SK-N-SH (cell line): ENCODE data around the gene WDR82. TPM values are rescaled to one million over a fixed set of nuclear protein-coding genes. Genes with fewer than 3 reads are reported as not detected.

ENCODE experiments used
- CTCF ChIA-PET: fragments of 300-600, 350-600 bp; formaldehyde crosslinking; extraction: SDS; loops from one replicate; lab custom pipeline; 2021; lab: Yijun Ruan, JAX
- POLR2A ChIA-PET: fragments of 350-600 bp; sonication (Branson Sonifier 250); formaldehyde crosslinking; extraction: SDS; loops from one replicate; lab custom pipeline; 2020; ENCODE audit warnings: antibody characterized with exemption, inconsistent platforms; lab: Yijun Ruan, JAX
- DNase-seq: peaks from one replicate; pipeline ENCODE4 v3.0.0; 2012
- H2AFZ ChIP-seq: fragments of 200-600 bp; sonication (generic); 2 replicates; pipeline ENCODE4 v1.8.1; 2016; ENCODE audit warnings: antibody characterized with exemption, mild to moderate bottlenecking, low read depth
- H3F3A ChIP-seq: fragments of 200-600 bp; sonication (generic); replicated peaks from 2 replicates; pipeline ENCODE3; 2016; ENCODE audit warnings: antibody characterized with exemption, mild to moderate bottlenecking; ENCODE audit not compliant: insufficient read depth
- H3K27ac ChIP-seq, 2 experiments: fragments of 200-500 bp in 1 of 2; fragments of 200-600 bp in 1 of 2; sonication (Bioruptor generic) in 1 of 2; sonication (generic), shearing (Covaris generic) in 1 of 2; 2 replicates each; pipeline versions ENCODE4 v1.5.1 to v1.6.1; 2014 to 2016; ENCODE audit warnings: low read depth in 2 of 2, inconsistent platforms in 1 of 2, low read length in 1 of 2, mild to moderate bottlenecking in 1 of 2, mixed read lengths in 1 of 2
- H3K27me3 ChIP-seq: fragments of 200-600 bp; sonication (generic), shearing (Covaris generic); 2 replicates; pipeline ENCODE4 v1.6.1; 2016; ENCODE audit warnings: mixed run types; ENCODE audit not compliant: insufficient read depth
- H3K36me3 ChIP-seq, 2 experiments: fragments of 200-500 bp in 1 of 2; fragments of 200-600 bp in 1 of 2; sonication (Bioruptor generic) in 1 of 2; sonication (generic) in 1 of 2; replicated peaks in 1 of 2; 2 replicates each; pipeline versions ENCODE3 to v1.5.1; 2014 to 2016; ENCODE audit warnings: low read length in 1 of 2, mild to moderate bottlenecking in 1 of 2; ENCODE audit not compliant: insufficient read depth in 2 of 2, control insufficient read depth in 1 of 2
- H3K4me1 ChIP-seq, 2 experiments: fragments of 200-500 bp in 1 of 2; fragments of 200-600 bp in 1 of 2; sonication (Bioruptor generic) in 1 of 2; sonication (generic), shearing (Covaris generic) in 1 of 2; 2 replicates each; pipeline versions ENCODE4 v1.5.1 to v1.6.1; 2014 to 2016; ENCODE audit warnings: low read depth in 1 of 2, low read length in 1 of 2, mixed run types in 1 of 2; ENCODE audit not compliant: insufficient read depth in 2 of 2, control insufficient read depth in 1 of 2
- H3K4me2 ChIP-seq: fragments of 200-600 bp; sonication (generic), shearing (Covaris generic); 2 replicates; pipeline ENCODE4 v1.6.1; 2017; ENCODE audit warnings: mixed run types
- H3K4me3 ChIP-seq, 2 experiments: fragments of 200-500 bp in 1 of 2; fragments of 200-600 bp in 1 of 2; sonication (Bioruptor generic) in 1 of 2; sonication (generic), shearing (Covaris generic) in 1 of 2; 2 replicates each; pipeline versions ENCODE4 v1.5.1 to v1.8.1; 2014 to 2016; ENCODE audit warnings: low read depth in 2 of 2, inconsistent platforms in 1 of 2, low read length in 1 of 2, mild to moderate bottlenecking in 1 of 2, mixed read lengths in 1 of 2, moderate library complexity in 1 of 2
- H3K79me2 ChIP-seq: fragments of 200-600 bp; sonication (generic); 2 replicates; pipeline ENCODE4 v1.8.1; 2017; ENCODE audit warnings: mild to moderate bottlenecking; ENCODE audit not compliant: insufficient read depth
- H3K9ac ChIP-seq: fragments of 200-600 bp; sonication (generic); 2 replicates; pipeline ENCODE4 v1.6.1; 2017; ENCODE audit warnings: mixed run types
- H3K9me2 ChIP-seq: fragments of 200-600 bp; sonication (generic); 2 replicates; pipeline ENCODE4 v1.6.1; 2017; ENCODE audit warnings: mixed run types
- H3K9me3 ChIP-seq: fragments of 200-600 bp; sonication (generic); 2 replicates; pipeline ENCODE4 v1.6.1; 2017; ENCODE audit warnings: mixed run types, mild to moderate bottlenecking, moderate library complexity
- H4K20me1 ChIP-seq: fragments of 200-600 bp; sonication (generic); 2 replicates; pipeline ENCODE4 v1.6.1; 2017; ENCODE audit warnings: mild to moderate bottlenecking, mixed run types; ENCODE audit not compliant: insufficient read depth
- CTCF ChIP-seq: fragments of 200-600 bp; sonication (generic); IDR thresholded peaks from 2 replicates; pipeline ENCODE4 v1.6.1; 2017; ENCODE audit warnings: antibody characterized with exemption, mild to moderate bottlenecking, moderate library complexity
- FOSL2 ChIP-seq: IDR thresholded peaks from 2 replicates; pipeline ENCODE4 v1.4.0; 2012; ENCODE audit warnings: low read depth, mild to moderate bottlenecking, moderate library complexity, borderline replicate concordance
- FOXJ3 ChIP-seq: sonication (generic); formaldehyde crosslinking; IDR thresholded peaks from 2 replicates; pipeline ENCODE4 v1.5.1; 2020; ENCODE audit warnings: mild to moderate bottlenecking, missing genetic modification reagents
- FOXM1 ChIP-seq: IDR thresholded peaks from 2 replicates; pipeline ENCODE4 v1.4.0; 2012; ENCODE audit warnings: low read depth, mild to moderate bottlenecking
- GABPA ChIP-seq: IDR thresholded peaks from 2 replicates; pipeline ENCODE4 v1.4.0; 2012; ENCODE audit warnings: low read depth, mild to moderate bottlenecking
- JUND ChIP-seq: IDR thresholded peaks from 2 replicates; pipeline ENCODE4 v1.4.0; 2012
- MEF2A ChIP-seq: IDR thresholded peaks from 2 replicates; pipeline ENCODE4 v1.4.0; 2012; ENCODE audit warnings: low read depth, borderline replicate concordance
- MXI1 ChIP-seq: IDR thresholded peaks from 2 replicates; pipeline ENCODE4 v1.6.1; 2012; ENCODE audit warnings: mild to moderate bottlenecking, low read depth, low read length, improper control_type of control experiment
- REST ChIP-seq: IDR thresholded peaks from 2 replicates; pipeline ENCODE4 v1.6.1; 2012; ENCODE audit warnings: mild to moderate bottlenecking, low read depth, low read length, moderate library complexity
- RXRA ChIP-seq: IDR thresholded peaks from 2 replicates; pipeline ENCODE4 v1.4.0; 2012; ENCODE audit warnings: low read depth, mild to moderate bottlenecking, borderline replicate concordance
- SMC3 ChIP-seq: IDR thresholded peaks from 2 replicates; pipeline ENCODE4 v1.6.1; 2012; ENCODE audit warnings: low read depth, low read length, improper control_type of control experiment
- TEAD4 ChIP-seq: IDR thresholded peaks from 2 replicates; pipeline ENCODE4 v1.4.0; 2012; ENCODE audit warnings: mild to moderate bottlenecking, borderline replicate concordance; ENCODE audit not compliant: insufficient read depth
- YY1 ChIP-seq: IDR thresholded peaks from 2 replicates; pipeline ENCODE4 v1.4.0; 2012; ENCODE audit warnings: low read depth, mild to moderate bottlenecking
- ZBTB33 ChIP-seq: IDR thresholded peaks from 2 replicates; pipeline ENCODE4 v1.4.0; 2012; ENCODE audit warnings: low read depth, borderline replicate concordance
- WGBS: methylation state at CpG from one replicate; pipeline ENCODE4 v1.1.6; 2017; ENCODE audit warnings: low lambda C conversion rate; 5-methylcytosine and 5-hydroxymethylcytosine counted together
- polyA plus RNA-seq, 3 experiments: library from polyadenylated mRNA; depleted of rRNA; stranded (reverse); fragments of >200 nt; gene quantifications; 2 replicates each; pipeline ENCODE4 v1.2.3, GENCODE V29; 2012

Gene WDR82
- polyA plus RNA-seq, 1 of the 3 experiments (the other 2 are of a cell fraction), result 41.2 TPM

- Histone ChIP-seq H3K9me3 (no peaks in the 10 kb centered on the region), H3K27ac (no peak overlapping the region), H2AFZ (no peak overlapping the region), H3K9ac (no peak overlapping the region), H3K4me1 (peaks cover under 1% of the 10 kb centered on the region in 2 experiments; a peak in 2 of 4 replicates), H3F3A (no peaks in the 10 kb centered on the region), H4K20me1 (no peaks in the 10 kb centered on the region), H3K36me3 (peaks cover 71 to 76% of the 10 kb centered on the region in 2 experiments), H3K27me3 (no peaks in the 10 kb centered on the region), H3K79me2 (no peaks in the 10 kb centered on the region), H3K9me2 (no peaks in the 10 kb centered on the region), H3K4me3 (no peak overlapping the region), H3K4me2 (no peak overlapping the region)
- no peak for TF ChIP-seq REST
- no peak for TF ChIP-seq JUND
- TF ChIP-seq FOSL2, result no peak
- no peak for TF ChIP-seq GABPA
- no peak for TF ChIP-seq MXI1
- no peak for TF ChIP-seq RXRA
- TF ChIP-seq CTCF, result no peak
- TF ChIP-seq MEF2A, result no peak
- no peak for TF ChIP-seq TEAD4
- no peak for TF ChIP-seq YY1
- TF ChIP-seq FOXJ3 (CRISPR knock-in tag), result no peak
- 93% methylated on average over 3 of the region's 18 CpGs for WGBS
- CTCF ChIA-PET, result interaction anchor here (1.0 to 16.1 kb wide), 3 partner anchors 8 to 67 kb away, joined by 4 to 257 read pairs (median 44); partner anchors contain the start of gene TWF2
- POLR2A ChIA-PET, result no interaction called here
- no peak for DNase-seq
Measured at GRCh38 chr3:52211268-52211891, 67.1 kb downstream of the WDR82 start.

- Histone ChIP-seq H3K9ac (no peak overlapping the region), H3K4me2 (no peak overlapping the region), H3K27ac (no peak overlapping the region), H3K4me3 (no peak overlapping the region), H3F3A (no peaks in the 10 kb centered on the region), H4K20me1 (no peaks in the 10 kb centered on the region), H3K79me2 (no peaks in the 10 kb centered on the region), H3K36me3 (peaks cover 75 to 84% of the 10 kb centered on the region in 2 experiments), H3K9me2 (no peaks in the 10 kb centered on the region), H2AFZ (no peak overlapping the region), H3K9me3 (no peaks in the 10 kb centered on the region), H3K4me1 (no peaks in the 10 kb centered on the region), H3K27me3 (no peaks in the 10 kb centered on the region)
- ChIA-PET CTCF (interaction anchor here (0.9 to 4.9 kb wide), 5 partner anchors 9 to 237 kb away, joined by 3 to 44 read pairs (median 6); no protein-coding TSS in a partner anchor), POLR2A (no interaction called here)
- no peak for DNase-seq
- TF ChIP-seq SMC3 (no peak), ZBTB33 (no peak), FOXJ3 (CRISPR knock-in tag) (no peak), FOXM1 (no peak), FOSL2 (no peak)
- 88% methylated on average over 6 of the region's 6 CpGs for WGBS
Measured at GRCh38 chr3:52210550-52211046, 67.9 kb downstream of the WDR82 start.
